ENCODE measurements around the gene C19orf53. TPM values are rescaled to one million over a fixed set of nuclear protein-coding genes. Genes with fewer than 3 reads are reported as not detected.
"Not testable (repeated sequence)": the region's sequence is repeated elsewhere in the genome, so short reads cannot be mapped to it uniquely, and the experiment has no call there.

Gene C19orf53
- total RNA-seq, 1 experiment from 2014 or later: 213 TPM

- DNase-seq (ENCODE audit: low read depth): peak; percentile 79
These were observed 10.0 kb upstream of the C19orf53 start, which contains the start of gene MRI1 for GRCh38 chr19:13764101-13764807. Gene MRI1 (plus strand): TSS chr19:13764522. CDS start chr19:13764589, 67 bp downstream.

DNA sequence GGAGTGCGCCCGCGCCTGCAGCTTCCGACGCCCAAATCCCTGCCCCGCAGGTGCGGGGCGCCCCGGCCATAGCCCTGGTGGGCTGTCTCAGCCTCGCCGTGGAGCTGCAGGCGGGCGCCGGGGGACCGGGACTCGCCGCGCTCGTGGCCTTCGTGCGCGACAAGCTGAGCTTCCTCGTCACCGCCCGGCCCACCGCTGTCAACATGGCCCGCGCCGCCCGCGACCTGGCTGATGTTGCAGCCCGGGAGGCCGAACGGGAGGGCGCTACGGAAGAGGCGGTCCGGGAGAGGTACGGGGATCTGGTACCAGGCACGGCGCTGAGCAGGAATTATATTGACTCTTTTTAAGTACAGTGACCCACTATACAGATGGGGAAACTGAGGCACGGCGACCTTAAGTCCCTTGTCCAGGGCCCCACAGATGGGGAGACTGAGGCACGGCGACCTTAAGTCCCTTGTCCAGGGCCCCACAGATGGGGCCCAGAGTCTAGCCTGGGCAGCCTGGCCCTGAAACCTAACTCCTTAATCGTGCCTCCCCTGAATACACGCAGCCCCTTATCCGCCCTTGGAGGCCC lies 9.3 kb upstream of the C19orf53 start:
- DNase-seq (ENCODE audit: low read depth): peak; percentile 29

- no peak for DNase-seq (ENCODE audit: low read depth)
These were observed 8.7 kb upstream of the C19orf53 start for GRCh38 chr19:13765395-13766094.

DNA sequence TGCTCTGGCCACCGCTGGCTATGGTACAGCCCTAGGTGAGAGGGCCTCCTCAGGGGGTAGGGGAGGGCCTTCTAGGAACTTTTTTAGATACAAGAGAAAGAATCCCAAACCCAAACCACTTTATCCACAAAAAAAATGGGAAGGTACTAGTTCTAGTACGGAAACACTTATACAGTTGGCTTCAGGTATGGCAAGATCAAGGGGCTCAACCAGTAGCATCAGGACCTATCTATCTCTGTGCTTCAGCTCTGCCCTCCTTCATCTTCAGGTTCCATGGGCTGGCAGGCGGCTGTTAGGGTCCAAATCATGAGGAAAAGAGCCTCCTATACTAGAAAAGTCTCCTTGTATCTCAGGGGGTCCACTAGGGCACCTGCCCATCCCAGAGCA lies 8.2 kb upstream of the C19orf53 start:
- DNase-seq (ENCODE audit: low read depth): no peak

GRCh38 chr19:13768510-13768909 lies 5.7 kb upstream of the C19orf53 start:
- DNase-seq (ENCODE audit: low read depth): no peak

GRCh38 chr19:13770013-13770635 lies 4.1 kb upstream of the C19orf53 start:
- DNase-seq (ENCODE audit: low read depth): no peak

DNA sequence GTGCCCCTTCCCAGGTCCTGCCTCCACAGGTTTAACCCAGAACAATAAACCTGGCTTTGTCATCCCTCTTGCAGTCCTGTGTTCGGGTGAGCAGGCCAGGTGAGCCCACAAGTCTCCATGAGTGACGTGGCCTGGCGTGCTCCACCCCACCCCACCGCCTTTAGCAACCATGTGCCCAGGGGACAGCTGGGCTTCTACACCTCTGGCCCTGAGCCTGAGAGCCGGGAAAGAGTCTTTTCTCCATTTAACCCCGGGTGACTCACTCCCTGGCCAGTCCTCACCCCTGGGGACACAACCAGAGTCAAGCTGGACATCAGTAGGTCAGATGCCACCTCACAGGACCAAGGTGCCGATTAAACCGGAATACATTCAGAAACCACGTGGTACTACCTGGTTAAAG lies 4.1 kb downstream of the C19orf53 start:
- no peak for DNase-seq (ENCODE audit: low read depth)

- no peak for DNase-seq (ENCODE audit: low read depth)
These were observed 4.6 kb downstream of the C19orf53 start for GRCh38 chr19:13778847-13779246.

DNA sequence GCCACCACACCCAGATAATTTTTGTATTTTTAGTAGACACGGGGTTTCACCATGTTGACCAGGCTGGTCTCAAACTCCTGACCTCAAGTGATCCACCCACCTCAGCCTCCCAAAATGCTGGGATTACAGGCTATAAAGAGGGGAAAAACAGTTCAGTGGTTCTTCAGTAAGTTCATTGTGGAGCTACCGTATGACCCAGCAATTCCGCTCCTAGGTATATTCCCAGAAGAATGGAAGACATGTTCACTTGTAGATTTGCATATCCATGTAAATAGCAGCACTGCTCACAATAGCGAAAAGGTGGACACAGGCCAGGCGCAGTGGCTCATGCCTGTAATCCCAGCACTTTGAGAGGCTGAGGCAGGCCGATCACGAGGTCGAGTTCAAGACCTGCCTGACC lies 5.5 kb downstream of the C19orf53 start:
- DNase-seq (ENCODE audit: low read depth): not testable (repeated sequence)

DNA sequence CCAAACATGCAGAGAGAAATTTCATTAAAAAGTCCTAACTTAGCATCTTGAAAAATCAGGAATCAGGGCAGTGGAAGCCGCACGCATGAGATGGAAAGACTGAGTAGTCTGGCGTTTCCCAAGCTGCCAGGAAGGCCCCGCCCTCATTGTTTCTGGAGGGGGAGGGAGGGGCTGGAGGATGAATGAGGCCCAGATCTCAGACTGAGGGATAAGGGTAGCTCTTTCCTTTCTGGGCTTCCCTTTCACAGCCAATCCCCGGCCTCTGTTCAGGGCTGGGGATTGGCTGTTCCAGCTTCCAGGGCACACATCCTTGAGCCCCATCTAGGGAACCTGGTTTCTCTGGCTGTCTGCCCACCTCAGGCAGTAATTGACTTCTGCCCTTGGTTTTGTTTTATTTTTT lies 7.3 kb downstream of the C19orf53 start:
- peak; percentile 94 for DNase-seq (ENCODE audit: low read depth)

DNA sequence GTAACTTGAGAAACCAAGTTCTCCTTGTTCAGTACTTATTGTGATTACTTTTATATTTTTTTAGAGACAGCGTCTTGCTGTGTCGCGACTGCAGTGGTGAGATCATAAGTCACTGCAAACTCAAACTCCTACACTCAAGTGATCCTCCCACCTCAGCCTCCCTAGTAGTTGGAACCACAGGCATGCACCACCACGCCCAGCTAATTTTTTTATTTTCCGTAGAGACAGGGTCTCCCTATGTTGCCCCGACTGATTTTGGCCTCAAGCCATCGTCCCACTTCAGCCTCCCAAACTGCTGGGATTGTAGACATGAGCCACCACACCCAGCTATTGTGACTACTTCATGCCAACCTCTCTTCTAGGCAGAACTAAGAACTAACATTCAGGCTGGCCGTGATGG lies 8.3 kb downstream of the C19orf53 start:
- no peak for DNase-seq (ENCODE audit: low read depth)

DNA sequence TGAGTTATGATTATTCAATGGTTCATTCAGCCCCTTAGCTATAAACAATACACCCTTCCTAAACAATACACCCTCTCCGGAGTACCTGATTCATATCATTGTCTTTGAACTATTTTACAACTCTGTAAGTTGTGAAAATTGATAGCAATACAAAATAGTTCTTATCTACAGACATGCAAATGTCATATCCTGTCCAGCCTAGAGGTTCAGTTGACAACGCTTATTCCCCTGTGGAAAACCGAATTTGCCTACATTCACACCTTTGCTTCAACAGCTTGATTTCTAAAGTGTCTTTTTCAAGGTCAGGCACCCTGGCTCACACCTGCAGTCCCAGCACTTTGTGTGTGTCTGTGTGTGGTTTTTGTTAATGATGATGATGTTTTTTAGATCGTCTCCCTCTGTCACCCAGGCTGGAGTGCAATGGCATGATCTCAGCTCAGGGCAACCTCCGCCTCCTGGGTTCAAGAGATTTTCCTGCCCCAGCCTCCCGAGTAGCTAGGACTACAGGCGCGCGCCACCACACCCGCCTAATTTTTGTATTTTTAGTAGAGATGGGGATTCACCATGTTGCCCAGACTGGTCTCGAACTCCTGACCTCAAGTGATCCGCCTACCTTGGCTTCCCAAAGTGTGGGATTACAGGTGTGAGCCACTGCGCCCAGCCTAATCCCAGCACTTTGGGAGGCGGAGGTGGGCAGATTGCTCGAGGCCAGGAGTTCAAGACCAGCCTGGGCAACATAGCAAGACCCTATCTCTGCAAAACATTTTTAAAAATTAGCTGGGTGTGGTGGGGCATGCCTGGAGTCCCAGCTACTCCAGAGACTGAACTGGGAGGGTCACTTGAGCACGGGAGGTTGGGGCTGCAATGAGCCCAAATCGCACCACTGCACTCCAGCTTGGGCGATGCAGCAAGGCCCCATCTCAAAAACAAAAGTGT lies 9.6 kb downstream of the C19orf53 start:
- DNase-seq (ENCODE audit: low read depth): no peak

GRCh38 chr19:13784731-13785452 lies 10.6 kb downstream of the C19orf53 start:
- peak; percentile 68 for DNase-seq (ENCODE audit: low read depth)

GRCh38 chr19:13788991-13789390 lies 14.7 kb downstream of the C19orf53 start:
- peak; percentile 49 for DNase-seq (ENCODE audit: low read depth)

- DNase-seq (ENCODE audit: low read depth): peak; percentile 69
These were observed 16.1 kb downstream of the C19orf53 start for GRCh38 chr19:13790354-13790753.

DNA sequence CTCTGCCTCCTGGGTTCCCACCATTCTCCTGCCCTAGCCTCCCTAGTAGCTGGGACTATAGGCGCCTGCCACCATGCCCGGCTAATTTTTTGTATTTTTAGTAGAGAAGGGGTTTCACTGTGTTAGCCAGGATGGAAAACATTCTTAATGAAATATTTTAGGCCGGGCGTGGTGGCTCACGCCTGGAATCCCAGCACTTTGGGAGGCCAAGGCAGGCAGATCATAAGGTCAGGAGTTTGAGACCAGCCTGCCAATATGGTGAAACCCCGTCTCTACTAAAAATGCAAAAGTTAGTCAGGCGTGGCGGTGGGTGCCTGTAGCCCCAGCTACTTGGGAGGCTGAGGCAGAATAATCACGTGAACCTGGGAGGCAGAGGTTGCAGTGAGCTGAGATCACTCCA lies 19.1 kb downstream of the C19orf53 start:
- DNase-seq (ENCODE audit: low read depth): not testable (repeated sequence)

DNA sequence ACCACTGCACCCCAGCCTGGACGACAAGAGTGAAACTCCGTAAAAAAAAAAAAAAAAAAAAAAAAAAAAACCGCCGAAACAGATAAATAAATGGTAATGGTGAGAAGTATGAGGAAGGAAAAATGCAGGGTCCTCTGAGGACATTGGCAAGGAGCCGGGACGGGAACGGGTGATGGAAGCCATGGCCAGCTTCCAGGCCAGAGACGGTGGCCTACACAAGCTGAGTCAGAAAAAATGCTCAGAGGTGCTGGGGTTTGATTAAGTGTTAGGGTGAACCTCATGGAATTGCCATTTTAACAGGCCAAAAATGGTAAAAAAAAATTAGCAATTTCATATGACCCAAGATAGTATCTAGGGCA lies 20.1 kb downstream of the C19orf53 start:
- peak; percentile 98 for DNase-seq (ENCODE audit: low read depth)

- peak; percentile 100 for DNase-seq (ENCODE audit: low read depth)
These were observed 20.7 kb downstream of the C19orf53 start, which contains the start of gene ZSWIM4 for GRCh38 chr19:13794757-13795589. Gene ZSWIM4 (plus strand): TSS chr19:13795443. CDS start chr19:13795649, 206 bp downstream.

- peak; percentile 76 for DNase-seq (ENCODE audit: low read depth)
These were observed 21.5 kb downstream of the C19orf53 start for GRCh38 chr19:13795595-13796300.

All from M059J (cell line).